Measurements from ENCODE around the gene SLF1.

SLF1 gene

DNA sequence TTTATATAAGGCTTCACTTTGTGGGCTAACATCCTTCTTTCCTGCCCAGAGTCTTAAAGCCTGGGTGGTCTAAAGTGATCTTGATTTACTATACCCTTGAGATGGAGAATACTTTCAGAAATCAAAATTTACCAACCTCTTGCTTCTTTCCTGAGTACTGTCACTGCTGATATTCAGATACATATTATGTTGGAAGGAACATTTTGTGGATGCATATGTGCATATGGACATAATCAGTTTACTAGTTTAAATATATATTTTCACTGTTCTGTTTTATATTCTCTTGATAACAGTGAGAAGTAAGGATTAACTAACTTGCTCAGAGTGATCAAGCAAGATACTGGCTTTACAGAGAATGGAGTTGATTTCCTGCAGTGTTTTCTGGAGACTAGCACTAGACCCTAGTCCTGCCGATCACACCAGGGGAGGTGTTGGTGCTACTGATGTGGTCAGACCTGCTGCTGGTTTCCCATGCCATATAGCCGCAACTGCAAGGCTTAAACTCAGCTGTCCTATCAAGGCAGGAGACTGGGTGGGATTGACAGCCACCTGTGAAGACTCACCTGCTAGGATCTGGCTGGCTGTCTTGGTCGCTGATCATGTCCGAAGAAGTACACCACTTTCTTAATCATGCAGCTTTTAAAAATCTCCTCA is 57.6 kb downstream of the SLF1 start:
- Histone ChIP-seq H3K9me3 (no peaks in the 10 kb centered on the region; the same call in 1 of the 2 replicates), H3K4me3 (no peak overlapping the region), H3K27me3 (ENCODE audit: low read depth) (no peaks in the 10 kb centered on the region), H3K4me1 (peaks cover 12% of the 10 kb centered on the region), H3K36me3 (replicated peaks) (peaks cover 9% of the 10 kb centered on the region)
- in situ Hi-C loops (cut with MboI; ENCODE audit: low sequenced_read_pairs), result no loop called here
- no peak for DNase-seq (ENCODE audit: low spot score in 2 of 2)

DNA sequence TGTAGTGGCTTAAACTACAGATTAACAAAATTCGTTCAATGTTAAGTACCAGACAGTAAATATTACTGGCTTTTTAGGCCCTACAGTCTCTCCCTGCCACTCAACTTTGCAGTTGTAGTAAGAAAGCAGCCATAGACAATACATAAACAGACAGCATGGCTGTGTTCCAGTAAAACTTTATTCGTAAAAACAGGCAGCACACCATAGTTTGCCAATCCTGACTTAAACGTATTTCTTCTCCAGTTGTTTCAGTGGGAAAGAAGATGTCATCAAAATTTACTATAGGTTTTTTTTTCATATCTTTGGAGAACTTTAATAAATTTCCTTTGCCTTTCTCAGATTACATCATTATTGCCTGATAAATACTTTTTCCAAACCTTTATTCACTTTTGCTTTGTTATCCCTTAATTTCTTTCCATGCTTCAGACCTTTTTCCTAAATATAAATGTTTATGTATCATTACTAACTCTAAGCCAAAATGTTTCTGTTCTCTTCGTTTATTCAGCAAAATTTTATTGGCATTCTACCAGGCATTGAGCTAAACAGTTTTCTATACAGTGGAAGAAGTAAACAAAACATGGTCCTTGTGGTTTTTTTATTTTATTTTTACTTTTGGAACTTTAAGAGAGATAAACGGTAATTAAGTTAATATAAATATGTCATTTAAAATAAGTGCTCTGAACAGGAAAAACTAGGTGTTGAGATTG is 64.5 kb downstream of the SLF1 start:
- Histone ChIP-seq H3K9me3 (no peaks in the 10 kb centered on the region), H3K36me3 (replicated peaks) (no peaks in the 10 kb centered on the region), H3K4me3 (no peak overlapping the region), H3K27me3 (ENCODE audit: low read depth) (no peaks in the 10 kb centered on the region), H3K4me1 (peaks cover 12% of the 10 kb centered on the region)
- no peak for DNase-seq (ENCODE audit: low spot score in 2 of 2)
- in situ Hi-C loops (cut with MboI; ENCODE audit: low sequenced_read_pairs), result no loop called here

DNA sequence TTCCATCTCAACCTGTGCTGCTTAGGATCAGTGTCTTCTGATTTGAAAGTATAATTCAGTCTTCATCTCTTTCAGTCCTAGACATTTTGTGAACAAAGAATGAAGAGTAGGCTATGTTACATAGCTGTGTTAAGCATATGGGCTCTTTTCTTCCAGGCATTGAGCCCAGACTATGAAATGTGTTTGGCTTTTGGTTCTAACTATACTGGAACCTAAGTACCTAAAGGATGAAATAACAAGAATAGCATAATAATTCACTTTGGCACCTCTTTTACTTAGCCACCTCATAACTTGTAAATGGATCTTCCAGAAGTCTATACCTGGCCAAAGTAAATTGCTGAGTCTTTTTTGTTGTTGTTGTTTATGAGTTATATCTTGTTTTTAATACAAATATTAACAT is 71.4 kb downstream of the SLF1 start:
- Histone ChIP-seq H3K4me3 (no peak overlapping the region), H3K9me3 (no peaks in the 10 kb centered on the region), H3K36me3 (replicated peaks) (peaks cover 13% of the 10 kb centered on the region), H3K4me1 (no peaks in the 10 kb centered on the region), H3K27me3 (ENCODE audit: low read depth) (no peaks in the 10 kb centered on the region)
- in situ Hi-C loops (cut with MboI; ENCODE audit: low sequenced_read_pairs), result no loop called here
- DNase-seq (ENCODE audit: low spot score in 2 of 2), result no peak

DNA sequence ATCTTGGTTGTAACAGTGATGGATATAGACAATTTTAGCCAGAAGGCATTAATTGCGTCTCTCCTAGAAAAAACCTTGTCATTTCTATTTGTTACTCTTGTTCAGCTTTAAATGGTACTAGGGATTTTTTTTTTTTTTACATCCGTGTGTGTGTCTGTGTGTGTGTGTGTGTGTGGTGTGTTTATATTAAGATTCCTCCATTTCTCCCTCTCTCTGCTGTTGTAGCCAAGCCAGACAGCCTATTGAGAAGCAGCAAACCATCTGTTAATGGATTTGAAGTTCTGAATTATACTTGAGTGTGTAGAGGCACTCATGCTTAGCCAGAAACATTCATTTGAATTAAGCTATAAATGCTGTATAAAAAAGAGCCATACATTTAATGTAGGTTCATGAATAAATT is 72.3 kb downstream of the SLF1 start:
- no peaks in the 10 kb centered on the region for H3K27me3 ChIP-seq (ENCODE audit: low read depth)
- H3K9me3 ChIP-seq, result no peaks in the 10 kb centered on the region
- peaks cover 16% of the 10 kb centered on the region for H3K36me3 ChIP-seq (replicated peaks)
- no peak overlapping the region for H3K4me3 ChIP-seq
- DNase-seq (ENCODE audit: low spot score in 2 of 2), result no peak
- no peaks in the 10 kb centered on the region for H3K4me1 ChIP-seq
- in situ Hi-C loops (cut with MboI; ENCODE audit: low sequenced_read_pairs), result no loop called here

DNA sequence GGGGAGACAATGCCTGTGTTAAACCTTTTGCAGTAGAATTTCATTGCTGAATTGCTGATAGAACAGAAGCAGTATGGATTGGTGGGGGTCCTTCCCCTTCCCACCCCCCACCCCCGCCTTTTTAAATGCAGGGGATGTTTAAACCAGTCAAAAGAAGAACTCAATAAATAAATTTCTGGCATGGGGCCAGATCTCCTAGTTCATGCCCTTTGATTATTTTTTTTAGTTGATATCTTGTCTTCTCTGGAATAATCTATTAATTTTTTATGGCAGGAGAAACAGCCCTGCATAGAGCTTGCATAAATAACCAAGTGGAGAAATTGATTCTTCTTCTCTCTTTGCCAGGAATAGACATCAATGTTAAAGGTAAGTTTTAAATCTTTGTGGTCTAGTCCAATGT is 72.8 kb downstream of the SLF1 start:
- Histone ChIP-seq H3K4me1 (no peaks in the 10 kb centered on the region), H3K36me3 (replicated peaks) (peaks cover 16% of the 10 kb centered on the region), H3K27me3 (ENCODE audit: low read depth) (no peaks in the 10 kb centered on the region), H3K9me3 (no peaks in the 10 kb centered on the region), H3K4me3 (no peak overlapping the region)
- in situ Hi-C loops (cut with MboI; ENCODE audit: low sequenced_read_pairs), result no loop called here
- no peak for DNase-seq (ENCODE audit: low spot score in 2 of 2)

DNA sequence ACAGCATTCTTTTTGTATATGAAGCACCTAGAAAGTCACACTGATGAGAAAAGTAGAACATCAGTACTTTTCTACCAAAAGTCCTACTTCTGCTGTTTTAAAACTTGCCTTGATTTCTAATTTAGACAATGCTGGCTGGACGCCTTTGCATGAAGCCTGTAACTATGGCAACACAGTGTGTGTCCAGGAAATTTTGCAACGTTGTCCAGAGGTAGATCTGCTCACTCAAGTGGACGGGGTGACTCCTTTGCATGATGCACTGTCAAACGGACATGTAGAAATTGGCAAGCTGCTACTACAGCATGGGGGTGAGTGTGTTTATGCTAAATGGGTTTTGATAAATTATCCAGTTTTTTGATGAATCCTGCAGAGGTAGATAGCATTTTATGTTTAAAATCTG is 73.5 kb downstream of the SLF1 start:
- in situ Hi-C loops (cut with MboI; ENCODE audit: low sequenced_read_pairs), result no loop called here
- Histone ChIP-seq H3K4me1 (no peaks in the 10 kb centered on the region), H3K4me3 (no peak overlapping the region), H3K9me3 (no peaks in the 10 kb centered on the region), H3K36me3 (replicated peaks) (peaks cover 16% of the 10 kb centered on the region), H3K27me3 (ENCODE audit: low read depth) (no peaks in the 10 kb centered on the region)
- DNase-seq (ENCODE audit: low spot score in 2 of 2), result no peak

DNA sequence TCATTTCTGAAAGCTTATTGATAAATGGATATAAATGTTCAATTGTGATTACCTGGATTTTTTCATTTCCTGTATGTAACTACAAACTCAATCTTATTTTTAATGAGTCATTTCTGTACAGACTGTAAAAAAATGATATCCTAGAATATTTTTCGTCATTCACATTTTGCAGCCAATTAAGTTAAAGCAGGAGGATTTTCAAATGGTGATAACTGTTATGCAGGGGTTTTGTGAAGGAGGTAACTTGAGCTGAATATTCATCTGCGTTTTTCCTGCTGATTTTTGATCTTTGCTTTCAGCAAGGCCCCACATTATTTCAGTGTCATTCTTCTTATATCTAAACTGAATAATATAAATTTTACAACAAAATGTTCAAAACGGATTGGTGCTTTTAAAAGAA is 74.1 kb downstream of the SLF1 start:
- no peaks in the 10 kb centered on the region for H3K4me1 ChIP-seq
- in situ Hi-C loops (cut with MboI; ENCODE audit: low sequenced_read_pairs), result no loop called here
- H3K27me3 ChIP-seq (ENCODE audit: low read depth), result no peaks in the 10 kb centered on the region
- no peak overlapping the region for H3K4me3 ChIP-seq
- peaks cover 16% of the 10 kb centered on the region for H3K36me3 ChIP-seq (replicated peaks)
- no peaks in the 10 kb centered on the region for H3K9me3 ChIP-seq
- no peak for DNase-seq (ENCODE audit: low spot score in 2 of 2)

DNA sequence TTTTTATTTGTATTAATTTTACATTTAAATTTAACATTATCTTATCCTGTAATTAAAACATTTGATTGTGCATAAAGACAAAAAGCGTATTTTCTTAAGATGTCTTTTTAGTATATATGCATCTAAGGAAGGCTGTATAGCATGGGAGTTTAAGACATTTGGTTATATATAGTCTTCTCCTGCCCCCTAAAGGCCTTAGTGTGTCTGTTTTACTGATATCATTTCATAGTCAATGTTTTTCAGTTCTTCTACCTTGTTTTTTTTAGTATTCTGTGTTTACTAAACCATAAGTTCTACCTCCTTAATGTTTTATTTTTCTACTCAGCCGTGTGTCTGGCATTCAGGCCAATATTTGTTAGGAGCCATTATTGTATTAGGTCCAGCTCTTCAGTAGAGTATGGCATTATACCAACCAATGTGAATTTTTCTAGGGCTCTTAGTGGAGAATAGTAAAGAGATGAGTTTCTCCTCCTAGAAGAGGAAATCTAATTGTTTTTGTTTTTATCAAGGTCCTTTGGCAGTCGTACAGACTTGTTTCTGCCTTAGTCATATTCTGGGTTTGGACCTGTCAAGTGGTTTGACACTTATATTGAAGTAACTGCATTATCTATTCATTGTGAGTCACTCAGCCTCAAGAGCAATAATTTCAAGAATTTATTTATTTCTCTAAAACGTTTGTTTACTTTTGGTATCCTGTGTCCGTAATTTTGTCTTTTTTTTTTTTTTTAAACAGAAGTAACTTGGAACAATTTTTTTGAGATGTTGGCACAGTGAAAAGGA is 74.8 kb downstream of the SLF1 start:
- in situ Hi-C loops (cut with MboI; ENCODE audit: low sequenced_read_pairs), result no loop called here
- Histone ChIP-seq H3K27me3 (ENCODE audit: low read depth) (no peaks in the 10 kb centered on the region), H3K9me3 (no peaks in the 10 kb centered on the region), H3K36me3 (replicated peaks) (peaks cover 16% of the 10 kb centered on the region), H3K4me3 (no peak overlapping the region), H3K4me1 (no peaks in the 10 kb centered on the region)
- DNase-seq (ENCODE audit: low spot score in 2 of 2), result peak in 1 of 2 experiments; percentile 42

DNA sequence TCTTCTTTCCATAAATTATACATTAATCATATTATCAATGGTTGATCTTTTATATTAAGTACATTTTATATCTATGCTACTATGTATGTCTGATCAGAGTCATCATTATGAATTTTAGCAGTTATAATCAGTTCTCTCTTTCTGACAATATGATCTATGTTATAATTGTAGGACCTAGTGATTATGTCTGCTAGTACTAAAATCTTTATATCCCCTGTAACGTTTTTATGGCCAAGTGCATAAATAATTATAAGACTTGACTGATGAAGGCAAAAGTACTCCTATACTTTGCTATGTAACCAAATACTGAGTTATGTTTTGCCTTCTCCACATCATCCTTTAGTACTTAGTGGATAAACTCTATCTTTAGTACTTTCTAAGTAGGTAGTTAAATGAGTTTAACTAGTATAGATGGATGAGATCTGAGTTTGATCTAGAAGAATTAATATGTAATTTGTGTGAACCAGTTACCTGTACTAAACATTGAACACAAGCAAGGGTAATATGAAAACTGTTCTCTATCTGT is 75.4 kb downstream of the SLF1 start:
- DNase-seq (ENCODE audit: low spot score in 2 of 2), result no peak
- in situ Hi-C loops (cut with MboI; ENCODE audit: low sequenced_read_pairs), result no loop called here
- H3K27me3 ChIP-seq (ENCODE audit: low read depth), result no peaks in the 10 kb centered on the region
- H3K4me3 ChIP-seq, result no peak overlapping the region
- H3K9me3 ChIP-seq, result no peaks in the 10 kb centered on the region
- H3K36me3 ChIP-seq (replicated peaks), result peaks cover 16% of the 10 kb centered on the region
- no peaks in the 10 kb centered on the region for H3K4me1 ChIP-seq

DNA sequence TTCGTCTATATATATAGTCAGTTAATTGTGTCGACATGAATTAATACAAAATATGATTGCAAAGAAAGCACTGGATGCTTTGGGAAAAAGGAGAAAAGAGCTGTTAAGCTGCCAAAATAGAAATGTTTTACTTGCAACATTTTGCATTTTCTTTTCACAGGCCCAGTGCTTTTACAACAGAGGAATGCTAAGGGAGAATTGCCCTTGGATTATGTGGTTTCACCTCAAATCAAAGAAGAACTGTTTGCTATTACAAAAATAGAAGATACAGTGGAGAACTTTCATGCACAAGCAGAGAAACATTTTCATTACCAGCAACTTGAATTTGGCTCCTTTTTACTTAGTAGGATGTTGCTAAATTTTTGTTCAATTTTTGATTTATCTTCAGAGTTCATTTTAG is 76.2 kb downstream of the SLF1 start:
- in situ Hi-C loops (cut with MboI; ENCODE audit: low sequenced_read_pairs), result no loop called here

DNA sequence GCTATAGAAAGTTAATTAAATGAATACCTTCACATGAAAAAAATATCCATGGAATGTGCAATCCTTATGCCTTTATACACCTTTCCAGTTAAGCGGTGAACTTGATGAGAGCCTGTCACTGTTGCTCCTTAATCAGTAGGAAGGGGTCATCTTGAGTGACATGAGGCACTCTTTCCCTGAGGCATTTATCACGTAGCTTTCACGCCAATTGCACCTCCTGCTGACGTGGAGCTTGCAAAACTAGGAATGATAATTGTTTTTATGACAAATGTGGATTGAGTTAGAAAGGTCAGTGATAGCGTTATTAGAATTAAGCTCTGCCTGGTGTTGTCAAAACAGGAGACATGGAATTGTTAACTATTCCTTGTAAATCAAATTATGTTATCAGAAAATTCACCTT is 79.7 kb downstream of the SLF1 start:
- no peaks in the 10 kb centered on the region for H3K9me3 ChIP-seq
- H3K27me3 ChIP-seq (ENCODE audit: low read depth), result no peaks in the 10 kb centered on the region
- no peak for DNase-seq (ENCODE audit: low spot score in 2 of 2)
- in situ Hi-C loops (cut with MboI; ENCODE audit: low sequenced_read_pairs), result no loop called here
- H3K4me3 ChIP-seq, result no peak overlapping the region
- peaks cover 5% of the 10 kb centered on the region; the same call in 1 of the 2 replicates for H3K36me3 ChIP-seq (replicated peaks)
- no peaks in the 10 kb centered on the region for H3K4me1 ChIP-seq

More for the DNA sequence above, 76.2 kb downstream of the SLF1 start:
- Histone ChIP-seq H3K4me3 (no peak overlapping the region), H3K27me3 (ENCODE audit: low read depth) (no peaks in the 10 kb centered on the region), H3K4me1 (no peaks in the 10 kb centered on the region), H3K36me3 (replicated peaks) (peaks cover 14% of the 10 kb centered on the region), H3K9me3 (no peaks in the 10 kb centered on the region)
- DNase-seq (ENCODE audit: low spot score in 2 of 2), result no peak

DNA sequence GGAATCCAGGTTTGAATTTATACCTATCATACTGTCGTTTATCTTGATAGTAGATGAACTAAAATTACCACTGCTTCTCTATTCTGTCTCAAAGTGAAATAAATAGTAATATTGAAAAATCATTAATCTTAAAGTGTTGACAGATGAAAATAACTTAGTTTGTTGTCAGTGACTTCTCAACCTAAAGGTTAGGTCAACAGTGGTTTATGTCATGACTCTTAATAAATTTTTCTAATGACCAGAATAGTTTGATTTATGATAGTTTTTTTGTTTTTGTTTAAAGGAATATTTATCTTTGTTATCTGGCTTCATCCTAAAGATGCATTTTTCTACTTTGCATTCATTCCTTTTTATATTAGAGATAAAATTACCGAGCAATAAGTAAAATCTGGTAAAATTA is 81.1 kb downstream of the SLF1 start:
- in situ Hi-C loops (cut with MboI; ENCODE audit: low sequenced_read_pairs), result no loop called here
- H3K9me3 ChIP-seq, result no peaks in the 10 kb centered on the region
- no peak for DNase-seq (ENCODE audit: low spot score in 2 of 2)
- no peaks in the 10 kb centered on the region for H3K27me3 ChIP-seq (ENCODE audit: low read depth)
- no peaks in the 10 kb centered on the region for H3K4me1 ChIP-seq
- no peak overlapping the region for H3K4me3 ChIP-seq
- peaks cover 5% of the 10 kb centered on the region; the same call in 1 of the 2 replicates for H3K36me3 ChIP-seq (replicated peaks)

DNA sequence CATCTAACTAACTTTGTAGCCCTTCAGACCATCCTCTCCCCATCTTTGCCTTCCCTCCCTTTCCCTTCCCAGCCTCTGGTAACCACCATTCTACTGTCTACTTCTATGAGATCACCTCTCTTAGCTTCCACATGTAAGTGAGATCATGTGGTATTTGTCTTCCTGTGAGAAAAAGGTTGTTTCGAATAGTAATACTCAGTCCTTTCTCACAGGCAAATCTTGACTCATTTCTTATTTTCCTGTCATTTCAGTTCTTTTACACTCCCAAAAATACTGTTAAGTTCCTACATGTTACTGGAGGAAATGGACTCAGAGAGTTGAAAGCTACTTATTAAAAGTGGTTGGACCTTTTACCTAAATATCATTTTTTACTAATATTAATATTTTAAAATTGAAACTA is 82.1 kb downstream of the SLF1 start:
- Histone ChIP-seq H3K4me1 (no peaks in the 10 kb centered on the region), H3K27me3 (ENCODE audit: low read depth) (no peaks in the 10 kb centered on the region), H3K4me3 (no peak overlapping the region), H3K36me3 (replicated peaks) (no peaks in the 10 kb centered on the region), H3K9me3 (no peaks in the 10 kb centered on the region)
- in situ Hi-C loops (cut with MboI; ENCODE audit: low sequenced_read_pairs), result no loop called here
- DNase-seq (ENCODE audit: low spot score in 2 of 2), result no peak

DNA sequence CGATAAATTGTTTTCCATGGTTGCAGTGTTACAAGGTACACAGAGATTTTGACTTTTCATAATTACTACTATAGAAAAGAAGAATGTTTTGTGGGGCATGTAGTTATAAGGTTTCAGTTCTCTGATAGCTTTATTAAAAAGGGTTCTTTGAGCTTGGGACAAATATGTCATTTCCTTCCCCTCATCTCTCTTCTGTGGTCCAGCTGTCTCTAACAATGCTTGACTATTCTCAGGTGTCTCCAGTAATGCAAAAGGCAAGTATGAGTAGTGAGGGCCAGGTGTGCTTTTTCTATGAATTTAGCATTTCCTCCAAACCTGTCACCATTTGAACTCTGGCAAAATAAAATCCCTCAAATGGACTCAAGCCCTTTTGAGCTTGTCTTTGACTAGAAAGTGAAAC is 84.3 kb downstream of the SLF1 start:
- no peak for DNase-seq (ENCODE audit: low spot score in 2 of 2)
- no peaks in the 10 kb centered on the region for H3K36me3 ChIP-seq (replicated peaks)
- in situ Hi-C loops (cut with MboI; ENCODE audit: low sequenced_read_pairs), result no loop called here
- H3K27me3 ChIP-seq (ENCODE audit: low read depth), result no peaks in the 10 kb centered on the region
- no peaks in the 10 kb centered on the region for H3K9me3 ChIP-seq
- H3K4me1 ChIP-seq, result no peaks in the 10 kb centered on the region
- no peak overlapping the region for H3K4me3 ChIP-seq
